Trophoblast cell (in vitro differentiated cells and primary cell): ENCODE measurements around the gene KRTAP10-12.

Experiments
- DNase-seq, 2 donors: peaks; one replicate each; pipeline ENCODE4 v3.0.0-alpha.2; 2016
- H2AFZ ChIP-seq: 2 replicates; pipeline ENCODE4 v1.6.1; 2013; ENCODE audit warnings: low read length, moderate library complexity, mild to moderate bottlenecking; ENCODE audit not compliant: insufficient read depth, poor library complexity
- H2AK5ac ChIP-seq: 2 replicates; pipeline ENCODE4 v1.6.1; 2013; ENCODE audit warnings: mild to moderate bottlenecking, low read length
- H2BK120ac ChIP-seq: 2 replicates; pipeline ENCODE4 v1.6.1; 2013; ENCODE audit warnings: low read length, mild to moderate bottlenecking, moderate library complexity; ENCODE audit not compliant: insufficient read depth, poor library complexity
- H2BK12ac ChIP-seq: 2 replicates; pipeline ENCODE4 v1.6.1; 2013; ENCODE audit warnings: mild to moderate bottlenecking, low read length, moderate library complexity
- H2BK5ac ChIP-seq: 2 replicates; pipeline ENCODE4 v1.6.1; 2013; ENCODE audit warnings: low read length, low read depth, moderate library complexity, mild to moderate bottlenecking; ENCODE audit not compliant: poor library complexity
- H3K14ac ChIP-seq: 2 replicates; pipeline ENCODE4 v1.6.1; 2013; ENCODE audit warnings: mild to moderate bottlenecking, low read length
- H3K18ac ChIP-seq: 2 replicates; pipeline ENCODE4 v1.6.1; 2013; ENCODE audit warnings: mild to moderate bottlenecking, low read length
- H3K23ac ChIP-seq: 2 replicates; pipeline ENCODE4 v1.6.1; 2013; ENCODE audit warnings: low read length
- H3K27ac ChIP-seq: 2 replicates; pipeline ENCODE4 v1.5.1; 2013; ENCODE audit warnings: low read depth, mild to moderate bottlenecking, inconsistent platforms, low read length, moderate library complexity
- H3K27me3 ChIP-seq: 2 replicates; pipeline ENCODE4 v1.6.1; 2013; ENCODE audit warnings: inconsistent platforms, mild to moderate bottlenecking, low read length, moderate library complexity; ENCODE audit not compliant: insufficient read depth
- H3K36me3 ChIP-seq, 2 experiments: 1 replicate in 1 of 2; 2 replicates in 1 of 2; pipeline ENCODE4 v1.6.1; 2013; ENCODE audit warnings: low read length in 2 of 2, mild to moderate bottlenecking in 2 of 2, moderate library complexity in 1 of 2; ENCODE audit not compliant: insufficient read depth in 2 of 2, control insufficient read depth in 1 of 2
- H3K4ac ChIP-seq: 2 replicates; pipeline ENCODE4 v1.6.1; 2013; ENCODE audit warnings: low read depth, mild to moderate bottlenecking, low read length, moderate library complexity
- H3K4me1 ChIP-seq, 2 experiments: 1 replicate in 1 of 2; 2 replicates in 1 of 2; pipeline ENCODE4 v1.6.1; 2013; ENCODE audit warnings: low read length in 2 of 2, mild to moderate bottlenecking in 2 of 2, moderate library complexity in 1 of 2; ENCODE audit not compliant: insufficient read depth in 2 of 2, control insufficient read depth in 1 of 2
- H3K4me2 ChIP-seq: 2 replicates; pipeline ENCODE4 v1.6.1; 2013; ENCODE audit warnings: inconsistent platforms, mild to moderate bottlenecking, low read length, moderate library complexity
- H3K4me3 ChIP-seq: 2 replicates; pipeline ENCODE4 v1.5.1; 2013; ENCODE audit warnings: mild to moderate bottlenecking, low read depth, low read length, inconsistent platforms
- H3K79me1 ChIP-seq: one replicate; pipeline ENCODE4 v1.6.1; 2013; ENCODE audit warnings: low read length
- H3K79me2 ChIP-seq: 2 replicates; pipeline ENCODE4 v1.6.1; 2013; ENCODE audit warnings: low read length, mild to moderate bottlenecking; ENCODE audit not compliant: control insufficient read depth, insufficient read depth, poor library complexity
- H3K9ac ChIP-seq: 2 replicates; pipeline ENCODE4 v1.6.1; 2013; ENCODE audit warnings: mild to moderate bottlenecking, low read length
- H3K9me3 ChIP-seq: 2 replicates; pipeline ENCODE4 v1.6.1; 2013; ENCODE audit warnings: low read depth, mild to moderate bottlenecking, control low read depth, inconsistent platforms, low read length; ENCODE audit not compliant: insufficient read depth
- H4K12ac ChIP-seq: 2 replicates; pipeline ENCODE4 v1.6.1; 2013; ENCODE audit warnings: low read depth, mild to moderate bottlenecking, low read length, moderate library complexity
- H4K8ac ChIP-seq: 2 replicates; pipeline ENCODE4 v1.6.1; 2013; ENCODE audit warnings: low read depth, mild to moderate bottlenecking, low read length, moderate library complexity
- H4K91ac ChIP-seq: one replicate; pipeline ENCODE4 v1.6.1; 2013; ENCODE audit warnings: low read depth, mild to moderate bottlenecking, low read length, moderate library complexity
- WGBS: extraction: QIAGEN DNeasy Blood & Tissue Kit; methylation state at CpG from one replicate; pipeline ENCODE4 v1.1.7; 2013; ENCODE audit warnings: missing lambda C conversion rate; ENCODE audit not compliant: insufficient read length, insufficient coverage; ENCODE audit errors: extremely low coverage; 5-methylcytosine and 5-hydroxymethylcytosine counted together

The KRTAP10-12 gene

DNA sequence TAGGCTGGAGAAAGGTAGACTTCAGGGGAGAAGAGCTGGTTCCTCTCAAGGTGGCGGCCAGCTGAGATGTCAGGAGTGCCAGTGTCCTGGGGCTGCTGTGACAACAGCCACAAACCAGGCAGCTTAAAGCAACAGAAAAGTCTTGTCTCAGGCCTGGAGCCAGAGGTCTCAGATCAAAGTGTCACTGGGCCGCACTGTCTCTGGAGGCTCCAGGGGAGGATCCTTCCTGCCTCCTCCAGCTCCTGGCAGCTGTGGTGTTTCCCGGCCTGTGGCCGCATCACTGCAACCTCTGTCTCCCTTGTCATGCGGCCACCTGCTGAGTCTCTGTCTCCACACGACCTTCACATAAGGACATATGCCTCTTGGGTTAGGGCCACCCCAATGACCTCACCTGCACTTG, 38.8 kb downstream of the KRTAP10-12 start:
- no peak overlapping the region for H3K9ac ChIP-seq
- H2BK12ac ChIP-seq, result no peak overlapping the region
- H3K27ac ChIP-seq, result no peak overlapping the region
- H2AFZ ChIP-seq, result no peak overlapping the region
- H4K8ac ChIP-seq, result no peak overlapping the region
- no peak overlapping the region for H3K23ac ChIP-seq
- no CpG with 5 or more reads among the region's 6 CpGs for WGBS
- no peak overlapping the region for H3K14ac ChIP-seq
- H3K4ac ChIP-seq, result no peak overlapping the region
- peaks cover 2% of the 10 kb centered on the region for H3K27me3 ChIP-seq
- H4K12ac ChIP-seq, result no peak overlapping the region
- H2BK5ac ChIP-seq, result no peak overlapping the region
- no peak overlapping the region for H2AK5ac ChIP-seq
- no peak overlapping the region for H3K18ac ChIP-seq
- H3K9me3 ChIP-seq, result peaks cover 40% of the 10 kb centered on the region
- H3K36me3 ChIP-seq, result no peaks in the 10 kb centered on the region
- DNase-seq, result no peak
- H3K4me2 ChIP-seq, result no peak overlapping the region
- H4K91ac ChIP-seq, result no peak overlapping the region
- H3K79me2 ChIP-seq, result no peaks in the 10 kb centered on the region
- H3K4me3 ChIP-seq, result no peak overlapping the region
- H3K79me1 ChIP-seq, result no peaks in the 10 kb centered on the region
- no peaks in the 10 kb centered on the region for H3K4me1 ChIP-seq
- H2BK120ac ChIP-seq, result no peak overlapping the region

DNA sequence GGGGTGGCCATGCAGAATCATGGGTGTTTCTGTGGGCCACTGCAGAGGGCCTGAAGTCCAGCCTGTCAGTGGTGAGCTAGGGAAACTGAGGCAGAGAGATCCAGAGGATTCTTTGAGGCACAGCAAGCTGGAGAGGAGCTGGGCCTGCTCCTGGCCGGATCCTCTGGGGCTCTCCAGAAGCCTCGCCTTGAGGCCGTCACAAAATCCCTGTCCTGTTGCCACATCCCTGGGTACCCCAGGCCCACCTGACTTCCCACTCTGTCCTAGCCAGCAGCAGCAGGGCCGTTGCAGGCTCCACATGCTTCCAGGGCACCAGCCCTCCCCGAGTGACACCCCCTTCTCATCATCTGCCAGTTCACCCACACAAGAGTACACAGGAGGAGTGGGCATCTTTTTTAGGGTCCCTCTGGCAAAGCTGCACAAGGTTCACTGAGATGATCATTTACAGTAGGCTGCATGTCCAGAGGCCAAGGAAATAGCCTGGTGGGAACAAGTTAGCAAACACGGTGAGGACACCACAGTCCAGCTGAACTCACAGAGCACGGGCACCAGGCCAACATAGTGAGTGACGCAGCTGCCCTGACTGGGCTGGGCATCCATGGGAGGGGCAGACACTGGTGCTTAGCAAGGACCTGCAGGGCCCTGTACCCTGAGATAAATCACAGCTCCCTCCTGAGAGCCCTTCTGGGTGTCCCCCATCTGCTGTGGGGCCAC, 39.5 kb downstream of the KRTAP10-12 start:
- peaks cover 2% of the 10 kb centered on the region for H3K27me3 ChIP-seq
- no peak overlapping the region for H2BK120ac ChIP-seq
- no peak overlapping the region for H3K4ac ChIP-seq
- H4K12ac ChIP-seq, result no peak overlapping the region
- H4K91ac ChIP-seq, result no peak overlapping the region
- H3K79me1 ChIP-seq, result no peaks in the 10 kb centered on the region
- no peaks in the 10 kb centered on the region for H3K4me1 ChIP-seq
- H3K27ac ChIP-seq, result no peak overlapping the region
- H2BK5ac ChIP-seq, result no peak overlapping the region
- H3K23ac ChIP-seq, result no peak overlapping the region
- no CpG with 5 or more reads among the region's 8 CpGs for WGBS
- H3K79me2 ChIP-seq, result no peaks in the 10 kb centered on the region
- H2BK12ac ChIP-seq, result no peak overlapping the region
- H3K36me3 ChIP-seq, result no peaks in the 10 kb centered on the region
- H3K14ac ChIP-seq, result no peak overlapping the region
- H4K8ac ChIP-seq, result no peak overlapping the region
- H3K9ac ChIP-seq, result no peak overlapping the region
- H2AFZ ChIP-seq, result no peak overlapping the region
- H3K9me3 ChIP-seq, result peaks cover 41% of the 10 kb centered on the region
- no peak overlapping the region for H3K4me2 ChIP-seq
- DNase-seq, result no peak
- no peak overlapping the region for H3K4me3 ChIP-seq
- H3K18ac ChIP-seq, result no peak overlapping the region
- no peak overlapping the region for H2AK5ac ChIP-seq

DNA sequence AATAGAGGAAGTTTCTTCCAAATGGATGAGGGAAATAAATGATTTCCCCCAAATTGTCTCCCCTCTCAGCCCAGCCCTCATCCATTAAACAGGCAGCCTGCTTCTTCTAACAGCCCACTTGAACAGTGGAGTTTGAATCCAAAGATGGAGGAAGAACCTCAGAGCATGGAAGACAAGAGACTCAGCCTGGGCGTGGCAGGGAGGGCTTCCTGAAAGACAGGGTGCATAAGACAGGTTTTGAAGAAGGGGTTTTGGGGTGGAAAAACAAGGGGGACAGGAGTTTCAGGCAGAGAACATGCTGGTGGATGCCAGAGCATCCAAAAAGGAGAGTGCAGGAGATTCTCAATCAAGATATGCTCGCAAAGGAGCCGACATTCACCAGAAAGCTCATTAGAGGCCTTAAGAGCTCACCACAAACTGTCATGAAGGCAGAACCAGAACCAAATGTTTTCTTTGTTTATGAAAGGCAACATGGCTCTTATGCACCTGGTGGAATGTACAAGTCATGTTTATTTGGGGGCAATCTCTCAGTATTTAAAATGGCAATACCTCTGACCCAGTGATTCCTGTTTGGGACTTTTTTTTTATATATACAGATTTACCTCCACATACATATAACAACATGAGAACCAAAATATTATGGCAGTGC, 40.9 kb downstream of the KRTAP10-12 start:
- H3K4me3 ChIP-seq, result no peak overlapping the region
- H3K4ac ChIP-seq, result no peak overlapping the region
- H3K9ac ChIP-seq, result no peak overlapping the region
- no CpG with 5 or more reads among the region's 3 CpGs for WGBS
- H3K4me2 ChIP-seq, result no peak overlapping the region
- peaks cover 2% of the 10 kb centered on the region for H3K27me3 ChIP-seq
- H4K12ac ChIP-seq, result no peak overlapping the region
- no peak overlapping the region for H2AFZ ChIP-seq
- no peaks in the 10 kb centered on the region for H3K79me2 ChIP-seq
- no peak overlapping the region for H3K14ac ChIP-seq
- H3K4me1 ChIP-seq, result no peaks in the 10 kb centered on the region
- H2BK5ac ChIP-seq, result no peak overlapping the region
- no peak overlapping the region for H2BK120ac ChIP-seq
- no peak overlapping the region for H4K91ac ChIP-seq
- no peak overlapping the region for H4K8ac ChIP-seq
- no peak overlapping the region for H2AK5ac ChIP-seq
- DNase-seq, result no peak
- no peaks in the 10 kb centered on the region for H3K36me3 ChIP-seq
- no peak overlapping the region for H3K27ac ChIP-seq
- H3K79me1 ChIP-seq, result no peaks in the 10 kb centered on the region
- H3K23ac ChIP-seq, result no peak overlapping the region
- H3K18ac ChIP-seq, result no peak overlapping the region
- no peak overlapping the region for H2BK12ac ChIP-seq
- peaks cover 41% of the 10 kb centered on the region for H3K9me3 ChIP-seq

DNA sequence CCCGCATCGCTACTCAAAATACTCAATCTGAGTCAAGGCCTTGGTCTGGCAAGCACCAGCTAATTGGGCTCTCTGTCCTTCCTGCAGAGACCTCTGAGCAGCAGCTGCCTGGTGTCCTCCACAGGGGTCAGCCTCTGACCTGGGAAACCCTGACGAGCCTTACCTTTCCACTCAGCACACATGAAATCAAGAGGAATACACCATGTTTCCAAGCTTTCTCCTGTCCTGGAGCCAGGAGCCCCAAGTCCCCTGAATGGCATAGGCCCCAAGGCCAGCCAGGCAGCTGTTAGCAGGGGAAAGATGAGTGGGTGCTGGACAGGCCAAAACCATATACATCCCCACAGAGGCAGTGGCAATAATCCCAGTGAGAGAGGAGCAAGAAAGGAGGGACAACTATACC, 41.6 kb downstream of the KRTAP10-12 start:
- Histone ChIP-seq H3K4me3 (no peak overlapping the region), H2BK12ac (no peak overlapping the region), H3K14ac (no peak overlapping the region), H3K79me2 (no peaks in the 10 kb centered on the region), H4K8ac (no peak overlapping the region), H2BK120ac (no peak overlapping the region), H3K9me3 (peaks cover 41% of the 10 kb centered on the region), H3K4me1 (no peaks in the 10 kb centered on the region), H3K36me3 (no peaks in the 10 kb centered on the region), H3K18ac (no peak overlapping the region), H3K4ac (no peak overlapping the region), H3K79me1 (no peaks in the 10 kb centered on the region), H4K91ac (no peak overlapping the region), H2BK5ac (no peak overlapping the region), H3K27ac (no peak overlapping the region), H3K9ac (no peak overlapping the region), H2AFZ (no peak overlapping the region), H4K12ac (no peak overlapping the region), H3K23ac (no peak overlapping the region), H3K4me2 (no peak overlapping the region), H3K27me3 (peaks cover 2% of the 10 kb centered on the region), H2AK5ac (no peak overlapping the region)
- no peak for DNase-seq
- no CpG with 5 or more reads among the region's 3 CpGs for WGBS
